ENCODE data around the gene STC2.

The STC2 gene

DNA sequence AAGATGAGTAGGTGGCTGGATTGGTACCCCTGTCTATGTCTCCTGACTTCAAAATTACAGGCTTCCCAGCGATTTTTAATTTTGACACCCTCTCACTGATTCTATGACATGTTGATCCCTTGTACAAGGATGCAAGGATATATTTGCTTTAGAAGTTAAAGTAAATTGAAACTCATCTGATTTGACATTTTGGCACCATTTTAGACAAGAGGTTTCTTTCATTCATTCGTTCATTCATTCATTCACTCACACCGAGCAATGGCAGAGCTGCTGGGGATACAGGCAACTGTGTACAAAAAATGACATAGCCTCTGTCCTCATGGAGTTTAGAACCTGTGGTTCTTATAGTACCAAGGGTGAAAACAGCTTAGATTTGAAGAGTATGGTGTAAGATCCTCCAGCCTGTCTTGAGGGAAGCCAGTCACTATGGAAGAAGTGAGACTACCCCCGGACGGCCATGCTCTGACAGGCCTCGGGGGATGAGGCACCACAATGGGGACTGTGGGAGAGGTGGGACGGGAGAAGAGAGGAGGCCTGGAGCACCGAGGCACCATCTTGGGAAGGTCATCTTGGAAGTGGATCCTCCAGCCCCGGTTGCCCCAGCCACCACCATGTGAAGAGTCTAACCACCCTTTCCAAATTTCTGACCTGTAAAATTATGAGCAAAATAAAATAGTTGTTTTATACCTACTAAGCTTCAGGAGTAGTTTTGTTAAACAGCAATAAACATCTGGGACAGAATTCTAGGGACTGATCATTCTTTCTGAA lies 16.2 kb downstream of the STC2 start:
- Mint-ChIP-seq H3K27me3 (peaks cover 44% of the 10 kb centered on the region), H3K9me3 (peaks cover 10% of the 10 kb centered on the region), H3K36me3 (ENCODE audit: low read depth) (no peaks in the 10 kb centered on the region), H3K27ac (no peak overlapping the region), H3K4me1 (ENCODE audit: low read depth) (peaks cover 11% of the 10 kb centered on the region), H3K4me3 (no peak overlapping the region)
- intact Hi-C loops (cut with micrococcal nuclease), result no loop called here

DNA sequence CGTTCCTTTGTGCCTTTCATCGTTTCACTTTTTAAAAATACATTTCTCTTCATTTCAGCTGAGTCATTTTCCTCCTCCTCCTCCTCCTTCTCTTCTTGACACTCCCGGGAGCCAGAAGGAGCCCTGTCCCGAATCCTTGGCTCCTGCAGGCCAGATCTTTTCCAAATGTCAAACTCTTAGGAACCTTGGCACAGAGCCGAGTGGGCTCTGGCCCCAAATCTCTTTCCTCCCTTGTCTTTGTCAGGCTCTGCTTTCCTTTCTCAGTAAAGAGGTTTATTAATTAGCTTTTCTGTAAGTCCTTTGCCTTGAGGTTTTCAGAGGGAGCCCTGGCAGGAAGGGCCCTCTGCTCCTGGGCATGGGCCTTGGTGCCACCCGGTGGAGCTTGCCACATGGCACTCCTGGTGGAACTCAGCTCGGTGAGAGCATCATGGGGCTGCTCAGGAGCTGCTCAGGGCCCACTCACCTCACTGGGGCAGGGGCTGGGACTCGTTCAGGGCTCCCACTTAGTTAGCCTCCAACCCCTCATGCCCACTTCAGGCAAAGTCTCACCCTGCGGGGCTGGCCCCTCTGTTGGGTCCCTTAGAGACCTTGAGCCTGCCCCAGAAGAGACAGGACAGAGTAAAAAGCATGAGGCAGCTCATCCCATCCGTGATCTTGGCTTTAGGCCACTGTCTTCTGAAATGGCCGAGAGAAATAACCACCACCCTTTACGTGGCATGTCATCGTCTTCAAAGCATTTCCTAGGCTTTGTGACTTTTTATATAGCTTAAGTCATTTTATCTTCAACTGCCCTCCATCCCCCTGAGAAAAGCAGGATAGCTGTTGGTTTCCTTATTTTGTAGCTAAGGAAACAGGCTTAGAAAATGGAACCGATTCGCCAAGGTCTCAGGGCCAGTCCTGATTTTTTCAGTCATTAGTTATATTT lies 17.1 kb downstream of the STC2 start:
- H3K27me3 Mint-ChIP-seq, result peaks cover 46% of the 10 kb centered on the region
- no peak overlapping the region for H3K27ac Mint-ChIP-seq

DNA sequence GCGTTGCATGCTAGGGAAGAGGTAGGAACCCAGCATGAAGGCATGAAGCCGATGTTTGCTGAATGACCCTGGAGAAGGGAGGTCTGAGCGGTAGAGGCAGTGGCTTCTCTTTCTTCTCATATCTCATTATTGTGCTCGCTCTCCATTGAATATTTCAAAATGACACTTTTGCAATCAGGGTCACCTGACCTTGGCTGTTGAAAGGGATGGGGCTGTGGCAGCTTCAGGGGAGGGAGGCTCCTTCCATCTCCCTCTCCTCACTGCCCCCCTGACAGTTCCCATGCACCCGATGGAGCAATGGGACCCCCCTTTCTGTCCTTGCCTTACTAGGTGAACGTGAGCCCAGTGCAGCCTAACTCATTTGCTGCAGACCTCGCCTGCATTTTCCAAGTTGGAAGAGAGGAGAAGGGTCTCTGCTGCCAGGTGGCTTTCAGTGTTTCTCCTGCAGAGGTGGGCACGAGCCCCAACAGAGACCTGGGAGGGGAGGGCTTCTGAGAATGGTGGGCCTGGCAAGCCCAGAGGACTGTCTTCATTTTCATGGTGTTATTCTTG lies 17.9 kb downstream of the STC2 start:
- Mint-ChIP-seq H3K27ac (no peak overlapping the region), H3K9me3 (peaks cover 10% of the 10 kb centered on the region), H3K36me3 (ENCODE audit: low read depth) (no peaks in the 10 kb centered on the region), H3K4me3 (no peak overlapping the region), H3K4me1 (ENCODE audit: low read depth) (peaks cover 11% of the 10 kb centered on the region), H3K27me3 (peaks cover 38% of the 10 kb centered on the region)
- intact Hi-C loops (cut with micrococcal nuclease), result no loop called here

More for the DNA sequence above, 17.1 kb downstream of the STC2 start:
- Mint-ChIP-seq H3K9me3 (peaks cover 10% of the 10 kb centered on the region), H3K36me3 (ENCODE audit: low read depth) (no peaks in the 10 kb centered on the region), H3K4me3 (no peak overlapping the region), H3K4me1 (ENCODE audit: low read depth) (peaks cover 11% of the 10 kb centered on the region)
- intact Hi-C loops (cut with micrococcal nuclease), result no loop called here

DNA sequence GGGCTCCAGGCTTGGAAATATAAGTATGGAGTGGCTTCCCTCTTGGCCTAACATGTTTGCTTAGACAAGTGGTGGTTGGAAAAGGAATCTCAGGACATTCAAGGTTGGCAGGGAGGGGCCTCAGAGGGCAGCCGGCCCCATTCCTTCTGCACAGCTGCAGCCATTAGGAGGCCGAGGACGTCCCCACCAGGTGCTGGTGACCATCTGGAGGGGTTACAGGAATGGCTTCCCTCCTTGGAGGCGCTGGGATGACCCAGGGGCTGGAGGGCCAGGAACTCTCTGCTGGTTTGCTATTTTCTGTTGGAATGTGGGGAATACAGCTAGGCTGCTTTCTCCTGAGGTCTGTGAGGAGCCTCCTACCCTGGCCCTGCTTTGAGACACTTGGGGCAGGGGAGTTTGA lies 18.5 kb downstream of the STC2 start:
- no peak overlapping the region for H3K27ac Mint-ChIP-seq
- H3K9me3 Mint-ChIP-seq, result peaks cover 10% of the 10 kb centered on the region
- peaks cover 35% of the 10 kb centered on the region for H3K27me3 Mint-ChIP-seq
- H3K36me3 Mint-ChIP-seq (ENCODE audit: low read depth), result no peaks in the 10 kb centered on the region
- H3K4me3 Mint-ChIP-seq, result no peak overlapping the region
- peaks cover 11% of the 10 kb centered on the region for H3K4me1 Mint-ChIP-seq (ENCODE audit: low read depth)
- intact Hi-C loops (cut with micrococcal nuclease), result no loop called here

DNA sequence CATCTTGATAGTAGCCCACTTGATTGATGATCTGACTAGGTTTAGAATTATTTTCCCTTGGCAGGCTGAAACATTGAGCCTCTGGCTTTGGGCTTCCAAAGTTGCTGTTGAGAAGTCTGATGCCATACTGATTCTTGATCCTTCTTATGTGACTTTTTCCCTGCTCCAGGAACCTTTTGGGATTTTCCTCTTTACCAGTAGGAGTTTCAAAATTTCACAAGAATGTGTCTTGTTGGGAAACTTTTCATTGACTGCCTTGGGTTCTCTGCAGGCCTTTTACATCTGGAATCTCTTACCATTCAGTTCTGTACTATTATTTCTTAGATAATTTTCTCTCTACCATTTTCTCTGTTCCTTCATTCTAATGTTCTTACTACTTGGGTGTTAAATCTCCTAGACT lies 20.0 kb downstream of the STC2 start:
- Mint-ChIP-seq H3K9me3 (peaks cover 10% of the 10 kb centered on the region), H3K27me3 (peaks cover 33% of the 10 kb centered on the region), H3K27ac (no peak overlapping the region), H3K4me3 (no peak overlapping the region), H3K4me1 (ENCODE audit: low read depth) (peaks cover 11% of the 10 kb centered on the region), H3K36me3 (ENCODE audit: low read depth) (no peaks in the 10 kb centered on the region)
- intact Hi-C loops (cut with micrococcal nuclease), result no loop called here

DNA sequence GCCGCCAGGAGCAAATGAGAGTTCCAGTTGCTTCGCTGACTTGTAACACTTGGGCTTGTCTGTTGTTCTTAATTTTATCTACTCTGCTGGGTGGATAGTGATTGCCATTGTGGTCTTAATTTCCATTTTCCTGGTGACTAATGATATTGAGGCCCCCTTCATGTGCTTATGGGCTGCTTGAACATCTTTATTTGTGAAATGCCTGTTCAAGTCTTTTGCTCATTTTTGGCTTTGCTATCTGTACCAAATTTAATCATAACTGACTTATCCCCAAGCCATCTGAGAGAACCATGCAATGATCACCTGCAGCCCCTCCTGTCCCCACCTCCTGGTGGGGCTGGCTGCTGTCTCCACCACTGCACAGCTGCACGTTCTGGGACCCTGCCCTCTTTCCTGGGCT lies 20.5 kb downstream of the STC2 start:
- intact Hi-C loops (cut with micrococcal nuclease), result no loop called here
- H3K4me1 Mint-ChIP-seq (ENCODE audit: low read depth), result peaks cover 11% of the 10 kb centered on the region
- H3K4me3 Mint-ChIP-seq, result no peak overlapping the region
- peaks cover 10% of the 10 kb centered on the region for H3K9me3 Mint-ChIP-seq
- H3K27me3 Mint-ChIP-seq, result peaks cover 34% of the 10 kb centered on the region
- no peaks in the 10 kb centered on the region for H3K36me3 Mint-ChIP-seq (ENCODE audit: low read depth)
- H3K27ac Mint-ChIP-seq, result no peak overlapping the region

DNA sequence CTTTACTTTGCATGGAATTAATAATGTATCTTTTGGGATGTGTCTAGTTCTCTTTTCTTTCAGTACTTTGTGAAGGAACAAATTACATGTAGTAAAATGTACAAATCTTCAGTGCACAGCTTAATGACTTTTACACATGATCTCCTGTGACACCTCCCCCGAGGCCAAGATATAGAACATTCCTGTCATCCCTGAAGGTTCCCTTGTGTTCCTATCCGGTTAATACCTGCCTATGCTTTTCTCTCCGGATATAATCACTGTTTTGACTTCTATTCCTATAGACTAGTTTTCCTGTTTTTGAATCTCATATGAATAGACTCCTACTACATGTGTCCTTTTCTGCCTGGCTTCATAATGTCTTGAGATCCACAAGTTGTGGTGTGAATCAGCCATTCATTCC lies 21.5 kb downstream of the STC2 start:
- Mint-ChIP-seq H3K9me3 (peaks cover 10% of the 10 kb centered on the region), H3K36me3 (ENCODE audit: low read depth) (no peaks in the 10 kb centered on the region), H3K27ac (no peak overlapping the region), H3K4me3 (no peak overlapping the region), H3K27me3 (peaks cover 37% of the 10 kb centered on the region), H3K4me1 (ENCODE audit: low read depth) (peaks cover 11% of the 10 kb centered on the region)
- intact Hi-C loops (cut with micrococcal nuclease), result no loop called here

DNA sequence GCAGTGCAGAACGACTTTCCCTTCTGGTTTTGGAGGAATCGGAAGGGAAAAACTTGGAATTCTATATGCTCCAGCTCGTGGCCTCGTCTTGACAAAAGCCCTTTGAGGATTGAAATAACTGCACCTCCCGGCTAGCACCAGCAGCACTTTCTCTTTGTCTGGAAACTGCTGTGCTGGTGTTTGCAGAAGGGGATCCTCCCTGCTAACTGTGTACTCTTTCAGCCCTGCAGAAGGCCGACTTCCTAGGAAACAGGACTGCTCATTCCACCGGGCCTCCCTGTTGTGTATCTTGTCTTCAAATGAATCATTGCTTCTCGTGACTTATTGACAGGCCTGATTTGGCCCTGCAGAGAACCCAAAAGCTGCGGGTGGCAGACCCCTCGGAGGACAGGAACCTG lies 23.6 kb downstream of the STC2 start:
- Mint-ChIP-seq H3K4me3 (no peak overlapping the region), H3K27ac (no peak overlapping the region), H3K27me3 (peaks cover 40% of the 10 kb centered on the region), H3K36me3 (ENCODE audit: low read depth) (no peaks in the 10 kb centered on the region), H3K9me3 (peaks cover 10% of the 10 kb centered on the region), H3K4me1 (ENCODE audit: low read depth) (no peaks in the 10 kb centered on the region)
- intact Hi-C loops (cut with micrococcal nuclease), result no loop called here

DNA sequence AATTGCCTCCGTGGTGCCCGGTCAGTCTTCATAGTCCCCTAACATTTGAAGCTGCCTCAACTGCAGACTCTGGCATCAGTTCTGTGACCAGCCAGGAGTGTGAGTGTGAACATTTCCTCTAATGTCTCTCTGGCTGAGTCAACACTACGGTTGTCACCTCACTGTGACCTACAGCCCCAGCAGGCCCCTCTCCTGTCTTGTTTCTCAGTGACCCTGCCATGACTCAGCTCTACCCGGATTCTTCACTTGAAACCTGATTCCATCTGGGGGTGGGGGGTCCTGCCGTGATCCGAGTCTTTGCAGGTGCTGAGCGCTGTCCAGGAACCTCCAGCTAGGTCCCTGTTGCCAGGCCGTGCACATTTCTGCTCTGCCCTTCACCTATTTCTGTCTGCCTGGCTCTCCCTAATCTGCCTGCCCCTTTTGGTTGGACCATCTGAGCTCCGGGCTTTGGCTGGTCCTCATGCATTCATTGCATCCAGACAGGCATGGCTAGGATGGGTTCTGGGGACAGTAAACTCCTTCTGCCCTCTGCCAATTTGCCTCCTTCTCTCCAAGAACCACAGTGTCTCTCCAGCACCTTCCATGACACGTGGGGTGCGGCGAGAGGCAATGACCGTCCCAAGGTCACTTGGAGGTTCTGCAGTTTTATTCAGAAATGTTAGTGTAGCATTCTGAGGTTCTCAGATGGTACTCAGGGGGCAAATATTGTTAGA lies 24.2 kb downstream of the STC2 start:
- peaks cover 10% of the 10 kb centered on the region for H3K9me3 Mint-ChIP-seq
- intact Hi-C loops (cut with micrococcal nuclease), result no loop called here
- H3K27ac Mint-ChIP-seq, result no peak overlapping the region
- no peaks in the 10 kb centered on the region for H3K36me3 Mint-ChIP-seq (ENCODE audit: low read depth)
- no peak overlapping the region for H3K4me3 Mint-ChIP-seq
- peaks cover 40% of the 10 kb centered on the region for H3K27me3 Mint-ChIP-seq
- no peaks in the 10 kb centered on the region for H3K4me1 Mint-ChIP-seq (ENCODE audit: low read depth)

DNA sequence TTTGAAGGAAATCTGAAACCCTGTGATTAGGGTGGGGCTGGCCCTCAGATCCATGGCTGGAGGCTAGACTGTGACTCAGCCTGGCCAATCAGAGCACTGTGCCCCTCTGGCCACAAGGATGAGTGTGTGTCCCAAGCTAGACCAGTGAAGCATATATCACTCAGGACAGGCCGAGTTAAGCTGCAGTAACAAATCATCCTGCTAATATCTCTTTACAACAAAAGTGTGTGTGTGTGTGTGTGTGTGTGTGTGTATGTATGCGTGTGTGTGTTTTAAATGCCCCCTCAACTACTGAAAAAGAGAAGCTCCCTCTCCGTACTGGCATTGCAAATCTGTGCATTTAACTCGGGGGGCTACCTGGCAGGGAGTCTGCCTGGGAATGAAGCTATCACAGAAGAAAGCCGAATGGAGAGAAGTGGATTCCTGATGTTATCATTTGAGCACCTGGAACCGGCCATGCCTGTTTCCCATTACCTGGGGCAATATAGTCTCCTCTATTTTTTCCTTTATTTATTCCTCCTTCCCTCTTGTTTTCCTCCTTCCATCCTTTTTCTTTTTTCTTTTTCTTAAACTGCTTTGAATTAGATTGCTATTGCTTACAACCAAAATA lies 25.6 kb downstream of the STC2 start:
- no peaks in the 10 kb centered on the region for H3K4me1 Mint-ChIP-seq (ENCODE audit: low read depth)
- intact Hi-C loops (cut with micrococcal nuclease), result no loop called here
- no peak overlapping the region for H3K4me3 Mint-ChIP-seq
- no peaks in the 10 kb centered on the region for H3K36me3 Mint-ChIP-seq (ENCODE audit: low read depth)
- peaks cover 1% of the 10 kb centered on the region for H3K9me3 Mint-ChIP-seq
- H3K27me3 Mint-ChIP-seq, result peaks cover 40% of the 10 kb centered on the region
- H3K27ac Mint-ChIP-seq, result no peak overlapping the region

DNA sequence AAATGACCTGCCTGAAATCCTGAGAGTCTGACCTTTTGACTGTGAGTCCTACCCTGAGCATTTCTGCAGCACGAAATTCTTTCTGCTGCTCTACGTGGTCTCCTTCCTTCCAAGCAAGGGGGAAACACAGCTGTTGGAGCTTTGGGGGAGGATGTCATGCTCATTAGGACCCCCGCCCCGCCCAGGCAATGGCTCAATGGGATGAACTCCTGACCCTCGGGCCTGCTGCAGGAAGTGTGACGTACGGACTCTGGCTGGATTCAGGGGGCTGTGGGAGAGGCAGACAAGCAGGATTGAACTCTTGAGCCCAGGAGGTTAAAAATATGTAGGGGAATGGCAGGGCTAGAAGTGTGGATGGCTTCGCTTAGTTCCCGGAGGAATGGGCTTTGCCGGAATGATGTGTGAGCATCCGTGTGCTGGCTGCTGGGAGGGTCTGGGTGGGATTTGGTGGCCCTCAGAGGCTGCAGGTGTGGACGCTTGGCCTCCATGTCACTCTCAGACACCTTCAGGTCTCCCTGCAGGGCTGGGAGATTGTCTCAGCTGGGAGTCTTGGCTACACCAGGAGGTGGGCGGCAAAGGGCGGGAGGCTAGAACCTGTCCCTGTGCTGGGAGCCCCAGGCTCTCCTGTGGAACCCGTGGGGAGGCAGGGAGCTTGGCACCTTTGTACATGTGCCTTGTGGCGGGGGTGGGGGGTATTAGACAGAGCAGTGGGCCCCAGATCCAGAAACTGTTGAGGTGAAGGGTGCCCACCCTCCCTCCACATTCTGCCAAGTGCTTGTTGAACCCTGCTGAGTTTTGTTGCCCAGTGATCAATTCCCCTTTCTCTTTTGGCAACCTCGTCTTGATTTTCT lies 26.3 kb downstream of the STC2 start:
- Mint-ChIP-seq H3K9me3 (no peaks in the 10 kb centered on the region), H3K27ac (no peak overlapping the region), H3K27me3 (peaks cover 42% of the 10 kb centered on the region), H3K4me3 (no peak overlapping the region), H3K4me1 (ENCODE audit: low read depth) (no peaks in the 10 kb centered on the region), H3K36me3 (ENCODE audit: low read depth) (no peaks in the 10 kb centered on the region)
- intact Hi-C loops (cut with micrococcal nuclease), result no loop called here

DNA sequence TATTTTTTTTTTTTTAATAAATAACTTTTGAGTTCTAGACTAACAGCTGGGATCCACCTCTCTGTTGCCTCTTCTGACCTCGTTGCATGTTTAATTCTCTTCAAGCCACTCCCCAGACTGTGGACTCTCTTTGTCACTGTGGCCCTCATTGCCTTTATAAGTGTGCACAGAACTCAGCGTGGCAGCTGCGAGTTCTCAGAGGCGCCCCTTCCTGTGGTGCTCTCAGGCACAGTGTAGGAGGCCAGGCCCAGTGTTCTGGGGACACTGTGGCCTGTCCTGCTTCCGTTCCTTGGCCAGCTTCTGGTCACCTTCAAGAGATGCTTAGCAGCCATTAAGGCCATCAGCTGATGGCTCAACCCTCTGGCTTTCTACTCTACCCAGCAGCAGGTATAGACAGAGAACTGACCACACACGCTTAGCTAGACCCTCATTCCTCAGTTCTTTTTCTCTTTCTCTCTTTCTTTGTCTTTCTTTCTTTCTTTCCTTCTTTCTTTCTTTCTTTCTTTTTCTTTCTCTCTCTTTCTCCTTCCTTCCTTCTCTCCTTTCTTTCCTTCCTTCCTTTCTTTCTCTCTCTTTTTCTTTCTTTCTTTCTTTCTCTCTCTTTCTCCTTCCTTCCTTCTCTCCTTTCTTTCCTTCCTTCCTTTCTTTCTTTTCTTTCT lies 27.7 kb downstream of the STC2 start:
- Mint-ChIP-seq H3K4me1 (ENCODE audit: low read depth) (no peaks in the 10 kb centered on the region), H3K36me3 (ENCODE audit: low read depth) (no peaks in the 10 kb centered on the region), H3K4me3 (no peak overlapping the region), H3K9me3 (no peaks in the 10 kb centered on the region), H3K27ac (no peak overlapping the region), H3K27me3 (peaks cover 36% of the 10 kb centered on the region)
- intact Hi-C loops (cut with micrococcal nuclease), result no loop called here
